GM12865 (cell line): ENCODE measurements around the gene APOBEC3F.

ENCODE experiments used
- DNase-seq: peaks from one replicate; pipeline ENCODE4 v3.0.0; 2010; ENCODE audit warnings: low read depth
- H3K4me3 ChIP-seq: 2 replicates; pipeline ENCODE4 v1.5.1; 2011; ENCODE audit warnings: mild to moderate bottlenecking, low read depth, low read length, control low read depth
- CTCF ChIP-seq: IDR thresholded peaks from 2 replicates; pipeline ENCODE4 v1.5.1; 2011; ENCODE audit warnings: low read length, control low read depth, low read depth, inconsistent platforms; ENCODE audit not compliant: insufficient read depth; ENCODE audit errors: missing control alignments

Gene APOBEC3F

GRCh38 chr22:39092111-39092862 is 51.6 kb downstream of the APOBEC3F start:
- no peak for TF ChIP-seq CTCF
- DNase-seq = peak; percentile 86
- H3K4me3 ChIP-seq = no peak overlapping the region

DNA sequence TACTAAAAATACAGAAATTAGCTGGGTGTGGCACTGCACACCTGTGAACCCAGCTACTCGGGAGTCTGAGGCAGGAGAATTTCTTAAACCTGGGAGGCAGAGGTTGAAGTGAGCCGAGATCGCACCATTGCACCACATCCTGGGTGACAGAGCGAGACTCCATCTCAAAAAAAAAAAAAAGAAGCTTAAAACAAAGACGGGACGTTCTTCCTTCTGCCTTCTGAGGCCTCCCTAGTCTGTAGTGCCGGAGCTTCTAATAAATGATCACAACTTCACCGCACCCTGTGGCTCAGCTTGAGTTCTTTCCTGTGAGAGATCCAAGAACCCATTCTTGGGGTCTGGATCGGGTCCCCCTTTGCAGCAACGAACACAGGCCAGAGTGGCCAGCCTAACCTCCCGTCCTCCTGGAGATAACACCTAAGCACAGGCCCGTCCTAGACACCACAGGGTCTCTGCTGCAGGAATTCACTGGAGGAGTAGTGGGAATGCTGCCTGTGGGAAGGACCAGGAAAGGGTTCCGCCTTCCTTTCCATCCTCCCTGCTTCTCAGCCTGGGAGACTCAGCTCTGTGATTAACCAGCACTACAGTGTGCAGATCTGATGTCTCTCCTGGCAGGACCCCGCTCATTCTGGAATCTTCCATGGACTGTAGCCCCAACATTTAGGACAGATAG is 54.2 kb downstream of the APOBEC3F start:
- DNase-seq = no peak
- H3K4me3 ChIP-seq = no peak overlapping the region
- no peak for TF ChIP-seq CTCF

DNA sequence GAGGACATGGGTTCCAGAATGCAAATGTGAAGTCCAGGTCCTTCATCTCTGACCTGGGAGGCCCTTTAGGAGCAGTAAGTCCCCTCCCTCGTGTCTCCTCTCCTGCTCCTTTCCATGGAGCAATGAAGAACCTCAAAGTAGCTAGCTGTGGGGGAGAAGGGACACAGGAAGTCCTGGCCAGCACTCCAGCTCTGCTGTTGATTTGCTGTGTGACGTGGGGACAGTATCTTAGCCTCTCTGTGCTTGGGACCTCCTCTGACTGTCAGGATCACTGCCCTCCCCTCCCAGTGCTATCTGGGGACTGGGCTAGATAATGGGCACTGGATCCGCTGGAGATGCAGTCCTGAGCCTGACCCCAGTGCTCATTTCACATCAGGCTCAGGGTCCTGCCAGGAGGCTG is 55.3 kb downstream of the APOBEC3F start:
- peak overlapping the region; percentile 11; the same call in 1 of the 2 replicates for H3K4me3 ChIP-seq
- no peak for TF ChIP-seq CTCF
- DNase-seq = no peak

DNA sequence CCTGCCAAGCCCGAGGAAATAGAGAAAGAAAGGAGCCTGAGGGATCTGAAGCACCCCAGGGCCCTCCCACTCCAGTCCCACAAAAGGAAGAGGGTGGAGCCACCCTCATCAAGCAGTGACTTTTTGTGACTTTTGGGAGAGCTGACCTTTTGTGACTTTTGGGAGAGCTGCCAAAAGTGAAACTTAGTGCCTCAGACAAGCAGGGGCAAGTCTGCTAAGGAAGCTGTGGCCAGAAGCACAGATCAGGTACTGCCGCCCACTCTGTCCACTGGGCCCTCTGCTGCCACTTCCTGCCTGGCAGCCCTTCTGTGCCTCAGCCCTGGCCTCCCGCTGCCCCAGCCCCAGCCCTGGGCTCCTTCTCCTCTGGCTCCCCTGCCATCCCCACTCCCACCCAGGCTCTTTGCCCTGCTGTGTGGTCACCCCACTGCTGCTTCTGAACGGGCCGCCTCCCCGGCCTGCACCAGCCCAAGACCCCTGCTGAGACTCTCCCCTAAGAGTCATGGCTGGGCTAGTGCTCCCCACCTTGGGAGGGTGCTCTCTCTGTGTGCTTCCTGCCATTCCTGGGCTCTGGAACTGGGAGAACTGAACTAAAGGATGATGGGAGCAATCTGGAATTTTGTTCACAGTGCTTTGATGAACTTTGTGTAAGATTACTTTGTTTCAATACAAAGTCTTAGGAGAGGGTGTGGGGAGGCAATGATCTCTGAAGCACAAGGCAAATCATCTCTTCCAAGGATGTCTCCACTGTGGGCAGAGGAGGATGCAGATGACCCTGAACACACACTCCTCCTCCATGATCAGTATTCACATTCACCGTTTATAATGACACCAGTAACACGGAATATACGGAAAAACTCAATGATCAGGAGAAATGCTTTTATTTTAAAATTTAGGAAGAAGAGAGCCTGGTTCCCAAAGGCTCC is 56.7 kb downstream of the APOBEC3F start, which contains the start of gene APOBEC3H:
Gene APOBEC3H, plus strand, starts transcription at position 147 of the 923 bp plus-strand sequence. CDS start 3,035 bp downstream, outside the sequence.
- peak within 1 kb of the TSS; percentile 82 for H3K4me3 ChIP-seq
- peak; percentile 94 for DNase-seq
- TF ChIP-seq CTCF = no peak

GRCh38 chr22:39098026-39098425 is 57.4 kb downstream of the APOBEC3F start:
- TF ChIP-seq CTCF = no peak
- DNase-seq = peak; percentile 96
- H3K4me3 ChIP-seq = peak overlapping the region; percentile 82

- TF ChIP-seq CTCF = no peak
- DNase-seq = peak; percentile 52
- H3K4me3 ChIP-seq = peak overlapping the region; percentile 82
Observed at GRCh38 chr22:39098576-39098975, 57.9 kb downstream of the APOBEC3F start.
